PC-3 (cell line): ENCODE data around the gene ADPRHL1.

Experiments used
- EZH2 ChIP-seq: fragments of 300-600 bp; sonication (generic); IDR thresholded peaks from one replicate; pipeline ENCODE4 v1.6.1; 2017; ENCODE audit warnings: antibody characterized with exemption, mild to moderate bottlenecking, low read length; ENCODE audit not compliant: unreplicated experiment
- EZH2phosphoT487 ChIP-seq: fragments of 300-600 bp; sonication (generic); IDR thresholded peaks from 2 replicates; pipeline ENCODE4 v1.6.1; 2018; ENCODE audit warnings: mild to moderate bottlenecking, antibody characterized with exemption, low read length, borderline replicate concordance
- TF ChIP-seq, protein P1 (sequence below): fragments of 300-600 bp; sonication (generic); conservative IDR thresholded peaks from 2 replicates; pipeline ENCODE4 v1.5.1; 2017; ENCODE audit warnings: antibody characterized with exemption, low read depth, mild to moderate bottlenecking, low read length

GRCh38 chr13:113401452-113402415 is 51.6 kb downstream of the ADPRHL1 start:
- TF ChIP-seq, protein P1, sequence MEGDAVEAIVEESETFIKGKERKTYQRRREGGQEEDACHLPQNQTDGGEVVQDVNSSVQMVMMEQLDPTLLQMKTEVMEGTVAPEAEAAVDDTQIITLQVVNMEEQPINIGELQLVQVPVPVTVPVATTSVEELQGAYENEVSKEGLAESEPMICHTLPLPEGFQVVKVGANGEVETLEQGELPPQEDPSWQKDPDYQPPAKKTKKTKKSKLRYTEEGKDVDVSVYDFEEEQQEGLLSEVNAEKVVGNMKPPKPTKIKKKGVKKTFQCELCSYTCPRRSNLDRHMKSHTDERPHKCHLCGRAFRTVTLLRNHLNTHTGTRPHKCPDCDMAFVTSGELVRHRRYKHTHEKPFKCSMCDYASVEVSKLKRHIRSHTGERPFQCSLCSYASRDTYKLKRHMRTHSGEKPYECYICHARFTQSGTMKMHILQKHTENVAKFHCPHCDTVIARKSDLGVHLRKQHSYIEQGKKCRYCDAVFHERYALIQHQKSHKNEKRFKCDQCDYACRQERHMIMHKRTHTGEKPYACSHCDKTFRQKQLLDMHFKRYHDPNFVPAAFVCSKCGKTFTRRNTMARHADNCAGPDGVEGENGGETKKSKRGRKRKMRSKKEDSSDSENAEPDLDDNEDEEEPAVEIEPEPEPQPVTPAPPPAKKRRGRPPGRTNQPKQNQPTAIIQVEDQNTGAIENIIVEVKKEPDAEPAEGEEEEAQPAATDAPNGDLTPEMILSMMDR, result no peak
- no peak for TF ChIP-seq EZH2
- TF ChIP-seq EZH2phosphoT487, result no peak
